Stimulated activated CD4-positive, alpha-beta T cell treated with anti-CD3 and anti-CD28 coated beads, Interleukin-1b, Interleukin-23, amount 100 ng/mL, for 48 hours (primary cell): Measurements from ENCODE around the gene CDC42BPA.
"Not testable (repeated sequence)": the region's sequence is repeated elsewhere in the genome, so short reads cannot be mapped to it uniquely, and the experiment has no call there.

Experiments
- DNase-seq: peaks from one replicate; pipeline ENCODE4 v3.0.0-alpha.2; 2020

CDC42BPA gene

DNA sequence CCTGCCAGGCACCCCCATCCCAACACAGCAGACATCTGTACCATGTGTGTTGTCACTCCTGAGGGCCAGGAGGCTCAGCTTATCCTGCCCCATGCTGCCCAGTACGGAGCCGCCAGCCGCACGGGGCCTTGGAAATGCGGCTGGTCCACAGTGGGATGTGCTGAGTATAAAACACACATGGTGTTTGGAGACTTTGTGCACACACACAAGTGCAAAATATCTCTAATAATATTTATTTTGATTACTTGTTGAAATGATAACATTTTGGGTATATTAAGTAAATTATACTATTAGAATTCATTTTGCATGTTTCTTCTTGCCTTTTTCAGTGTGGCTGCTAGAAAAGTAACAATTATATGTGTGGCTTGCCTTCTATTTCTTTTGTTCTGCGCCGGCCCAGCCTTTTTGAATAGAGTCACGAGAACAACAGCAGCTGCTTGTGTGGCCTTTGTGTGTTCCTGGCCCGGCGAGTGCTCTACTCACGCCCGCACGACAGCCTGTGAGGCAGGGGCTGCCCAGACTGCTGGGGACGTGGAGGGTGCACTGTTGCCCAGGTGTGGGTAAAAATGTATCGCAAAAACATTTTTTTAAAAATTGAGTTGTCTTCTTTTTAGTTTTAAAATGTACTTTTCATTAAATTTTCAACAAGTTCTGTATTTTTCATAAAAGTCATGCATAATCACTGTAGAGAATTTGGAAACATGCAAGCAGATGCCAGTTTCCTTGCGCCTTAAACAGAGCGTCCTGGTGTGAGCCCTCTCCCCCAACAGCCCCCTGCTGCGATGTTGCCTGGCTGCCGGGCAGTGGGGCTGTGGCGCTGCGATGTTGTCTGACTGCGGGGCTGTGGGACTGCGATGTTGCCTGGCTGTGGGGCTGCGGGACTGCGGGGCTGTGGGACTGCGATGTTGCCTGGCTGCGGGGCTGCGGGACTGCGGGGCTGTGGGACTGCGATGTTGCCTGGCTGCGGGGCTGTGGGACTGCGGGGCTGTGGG, 342.7 kb downstream of the CDC42BPA start:
- no peak for DNase-seq

- DNase-seq = no peak
Measured at GRCh38 chr1:226974544-226975258, 343.6 kb downstream of the CDC42BPA start.

DNA sequence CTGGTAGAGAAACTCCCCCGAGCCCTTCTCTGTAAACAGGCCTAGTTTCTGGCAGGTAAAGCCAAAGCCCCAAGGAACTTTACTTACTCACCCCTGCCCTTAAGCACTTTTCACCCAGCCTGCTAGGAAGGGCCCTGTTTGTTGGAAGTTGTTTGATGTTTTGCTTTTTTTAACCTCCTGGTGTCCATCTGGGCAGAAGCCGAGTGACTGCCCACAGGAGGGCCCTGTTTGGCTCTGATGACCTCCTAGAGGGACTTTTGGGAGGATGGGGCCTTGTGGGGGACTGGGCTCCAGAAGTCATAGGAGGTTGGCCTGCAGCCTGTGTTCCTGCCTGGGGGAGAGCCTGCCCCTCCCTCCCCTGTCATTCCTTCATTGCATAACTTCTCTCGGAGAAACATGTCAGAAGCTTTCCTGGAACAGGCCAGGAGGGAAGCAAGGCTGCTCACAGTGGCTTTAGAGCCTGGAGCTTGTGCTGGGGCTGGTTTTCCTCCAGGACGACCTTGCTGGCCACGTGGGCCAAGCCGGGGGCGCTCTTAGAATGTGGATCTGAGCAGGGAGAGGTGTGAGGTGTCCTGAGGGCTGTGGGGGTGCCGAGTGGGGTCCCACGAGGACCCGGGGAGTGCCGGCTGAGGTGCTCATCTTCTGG, 344.3 kb downstream of the CDC42BPA start:
- no peak for DNase-seq

GRCh38 chr1:226973371-226973897, 344.9 kb downstream of the CDC42BPA start:
- DNase-seq = no peak

GRCh38 chr1:226972931-226973330, 345.4 kb downstream of the CDC42BPA start:
- DNase-seq = no peak

DNA sequence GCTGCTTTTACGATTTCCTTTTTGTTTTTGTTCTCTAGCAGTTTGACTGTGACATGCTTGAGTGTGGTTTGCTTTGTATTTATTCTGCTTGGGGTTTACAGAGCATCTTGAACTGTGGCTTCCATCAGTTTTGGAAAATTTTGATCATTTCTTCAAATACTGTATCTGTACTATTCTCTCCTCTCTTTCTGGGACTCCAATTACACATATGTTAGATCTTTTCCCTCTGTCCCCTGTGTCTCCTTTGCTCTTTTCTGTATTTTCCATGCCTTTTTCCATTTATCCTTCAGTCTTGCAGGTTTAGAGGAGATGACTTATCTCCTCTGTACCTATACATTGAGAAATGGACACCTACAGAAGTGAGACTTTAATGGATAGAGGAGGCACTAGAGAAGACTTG, 346.5 kb downstream of the CDC42BPA start:
- no peak for DNase-seq

DNA sequence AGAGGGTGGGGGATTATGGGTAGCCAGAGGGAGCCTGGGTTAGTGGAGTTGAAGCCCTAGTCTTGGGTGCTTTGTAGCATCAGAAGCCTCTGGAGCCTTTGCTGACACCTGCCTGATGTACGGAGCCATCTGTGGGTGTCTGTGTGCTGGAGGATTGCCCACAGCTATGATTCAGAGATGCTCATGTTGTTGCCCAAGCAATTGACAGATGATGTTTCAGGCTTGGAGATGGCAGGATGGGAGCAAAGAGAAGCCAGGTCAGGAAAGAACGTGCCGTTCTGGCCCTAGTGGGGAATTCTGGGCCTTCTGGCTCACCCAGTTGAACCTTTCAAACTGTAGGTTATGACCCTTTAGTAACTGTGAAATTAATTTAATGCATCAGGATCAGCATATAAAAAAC, 350.6 kb downstream of the CDC42BPA start:
- DNase-seq = no peak

DNA sequence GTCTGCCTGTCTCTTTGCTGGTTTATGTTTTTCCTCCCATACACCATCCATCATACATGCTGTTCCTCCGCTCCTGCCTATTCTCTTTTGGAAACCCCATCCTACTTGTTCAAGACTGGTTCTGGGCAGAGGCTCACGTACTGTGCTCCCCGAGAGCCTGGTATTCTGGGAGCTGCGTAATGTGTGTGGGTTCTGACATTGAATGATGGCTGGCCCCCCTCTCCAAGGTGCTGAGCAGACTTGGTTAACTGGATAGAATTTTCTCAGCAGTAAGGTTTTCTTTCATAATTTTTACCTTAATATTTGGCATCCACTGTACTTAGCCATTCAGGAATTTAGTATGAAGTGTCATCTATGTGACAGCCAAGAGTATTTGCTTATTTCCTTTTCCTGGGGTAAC, 351.6 kb downstream of the CDC42BPA start:
- DNase-seq = no peak

DNA sequence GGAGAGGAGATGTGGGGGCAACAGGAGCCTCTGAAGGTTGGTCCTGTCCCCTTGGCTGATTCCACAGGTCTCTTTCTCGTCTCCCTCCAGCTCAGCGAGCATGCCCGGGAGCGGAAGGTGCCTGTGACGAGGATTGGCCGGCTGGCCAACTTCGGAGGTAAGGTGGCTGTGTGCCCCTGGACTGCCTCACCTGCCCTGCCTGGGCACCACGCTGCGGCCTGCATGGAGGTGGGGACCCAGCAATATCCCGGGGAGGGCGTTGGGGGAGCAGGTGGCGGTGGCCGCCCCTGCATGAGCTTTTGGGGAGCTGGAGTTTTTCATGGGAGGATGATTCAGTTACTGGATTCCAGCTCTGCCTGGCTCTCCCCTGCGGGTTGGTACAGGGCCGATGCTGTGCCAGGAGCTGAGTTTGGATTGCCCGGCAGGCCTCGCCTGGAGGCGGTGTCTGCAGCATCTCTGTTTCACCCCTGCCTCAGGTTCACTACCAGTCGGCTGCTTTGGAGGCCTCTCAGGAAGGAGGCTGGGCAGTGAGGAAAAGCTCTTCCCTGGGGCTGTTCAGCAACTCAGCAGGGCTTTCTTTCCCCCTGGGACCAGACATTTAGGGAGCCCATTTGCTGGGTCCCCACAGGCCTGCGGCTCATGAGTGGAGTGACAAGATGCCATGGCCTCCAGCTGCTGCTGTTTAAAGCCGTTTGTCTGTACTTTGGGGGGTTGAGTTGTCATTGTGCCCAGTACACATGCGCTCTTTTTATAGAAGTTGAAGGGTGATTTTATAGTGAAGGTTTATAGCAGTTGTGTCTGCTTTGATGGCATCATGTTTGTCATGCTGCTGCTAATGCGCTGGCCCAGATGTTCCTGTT, 352.5 kb downstream of the CDC42BPA start:
- DNase-seq = no peak

- no peak for DNase-seq
Measured at GRCh38 chr1:226964611-226965486, 353.4 kb downstream of the CDC42BPA start.

DNA sequence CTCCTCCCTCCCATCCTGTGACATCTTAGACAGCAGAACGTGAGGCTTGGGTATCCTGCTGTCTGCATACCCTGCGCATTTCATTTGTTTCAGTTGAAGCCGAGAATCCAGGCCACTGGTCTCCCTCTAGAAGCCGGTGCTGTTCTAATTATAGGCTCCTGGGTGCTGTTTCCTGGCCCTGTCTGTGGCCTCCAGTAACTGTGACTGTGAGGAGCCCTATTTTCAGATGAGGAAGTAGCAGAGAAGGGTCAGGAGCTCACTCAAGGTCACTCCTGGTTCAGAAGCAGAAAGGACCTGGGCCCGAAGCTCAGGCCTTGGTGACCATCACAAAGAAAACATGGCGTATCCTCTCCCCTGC, 354.2 kb downstream of the CDC42BPA start:
- DNase-seq = no peak

GRCh38 chr1:226962421-226963391, 355.6 kb downstream of the CDC42BPA start:
- DNase-seq = no peak

- DNase-seq = peak; percentile 43
Measured at GRCh38 chr1:226960944-226961765, 357.1 kb downstream of the CDC42BPA start.

DNA sequence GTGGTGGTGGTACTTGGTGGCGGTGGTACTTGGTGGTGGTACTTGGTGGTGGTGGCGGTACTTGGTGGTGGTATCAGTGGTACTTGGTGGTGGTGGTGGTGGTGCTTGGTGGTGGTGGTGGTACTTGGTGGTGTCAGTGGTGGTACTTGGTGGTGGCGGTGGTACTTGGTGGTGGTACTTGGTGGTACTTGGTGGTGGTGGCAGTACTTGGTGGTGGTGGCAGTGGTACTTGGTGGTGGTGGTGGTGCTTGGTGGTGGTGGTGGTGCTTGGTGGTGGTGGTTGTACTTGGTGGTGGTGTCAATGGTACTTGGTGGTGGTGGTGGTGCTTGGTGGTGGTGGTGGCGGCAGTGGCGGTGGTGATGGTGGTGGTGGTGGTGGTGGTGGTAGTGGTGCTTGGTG, 358.0 kb downstream of the CDC42BPA start:
- no peak for DNase-seq

- no peak for DNase-seq
Measured at GRCh38 chr1:226958300-226958699, 360.0 kb downstream of the CDC42BPA start.

DNA sequence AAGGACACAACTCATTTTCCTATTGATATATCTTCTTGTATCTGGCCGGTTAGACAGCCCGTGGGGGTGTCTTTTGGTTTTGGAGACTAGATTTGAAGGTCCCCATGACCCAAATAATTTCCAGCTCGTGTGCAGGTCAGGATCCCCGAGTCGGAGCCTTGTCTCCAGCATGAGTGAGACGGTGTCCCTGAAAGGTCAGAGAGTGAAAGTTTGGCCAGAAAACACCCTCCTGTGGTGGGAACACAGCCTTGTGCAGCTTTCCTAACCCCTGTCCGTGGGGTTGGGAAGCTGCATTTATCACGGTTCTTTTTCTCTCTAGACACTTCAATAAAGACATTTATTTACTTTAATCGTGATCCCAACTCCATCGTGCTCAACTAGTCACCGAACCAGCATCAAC, 360.6 kb downstream of the CDC42BPA start:
- no peak for DNase-seq

DNA sequence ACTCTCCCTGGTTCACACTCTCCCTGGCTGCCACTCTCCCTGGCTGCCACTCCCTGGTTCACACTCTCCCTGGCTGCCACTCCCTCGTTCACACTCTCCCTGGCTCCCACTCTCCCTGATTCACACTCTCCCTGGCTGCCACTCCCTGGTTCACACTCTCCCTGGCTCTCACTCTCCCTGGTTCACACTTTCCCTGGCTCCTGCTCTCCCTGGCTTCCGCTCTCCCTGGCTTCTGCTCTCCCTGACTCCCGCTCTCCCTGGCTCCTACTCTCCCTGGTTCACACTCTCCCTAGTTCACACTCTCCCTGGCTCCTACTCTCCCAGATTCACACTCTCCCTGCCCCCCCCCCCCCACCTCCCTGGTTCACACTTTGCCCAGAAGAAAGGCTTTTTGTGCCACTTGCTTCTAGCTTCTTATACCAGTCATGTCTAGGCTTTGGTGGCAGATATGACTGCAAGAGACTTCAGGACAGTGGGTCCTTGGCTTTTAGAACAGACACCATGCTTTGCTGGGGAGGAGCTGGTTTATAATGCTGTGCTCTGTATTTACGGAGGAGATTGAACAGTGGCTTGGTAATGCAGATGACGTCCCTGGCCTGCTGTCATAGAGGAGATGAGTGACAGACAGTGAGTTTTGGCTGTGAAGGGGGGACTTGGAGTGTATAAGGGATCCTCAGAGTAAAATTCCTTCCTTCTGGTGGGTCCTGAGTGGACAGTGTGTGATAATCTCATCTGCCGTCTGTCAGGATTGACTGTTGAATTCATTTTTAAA, 361.2 kb downstream of the CDC42BPA start:
- DNase-seq = no peak

GRCh38 chr1:226955857-226956256, 362.4 kb downstream of the CDC42BPA start:
- DNase-seq = not testable (repeated sequence)
